Regular cardiac myocyte (primary cell): Measurements from ENCODE around the gene RPL3. TPM values are rescaled to one million over a fixed set of nuclear protein-coding genes. Genes with fewer than 3 reads are reported as not detected.

Experiments
- total RNA-seq: library from RNA; depleted of rRNA; stranded (reverse); fragments of >200 nt; gene quantifications from 2 replicates; pipeline ENCODE4 v1.2.3, GENCODE V29; 2014

Gene RPL3
- 2,719 and 2,744 TPM in 2 replicates for total RNA-seq

GRCh38 chr22:39319284-39320022 is at the start of gene RPL3:
TSS of gene RPL3 (minus strand) at chr22:39319623. CDS start at chr22:39319597, 26 bp downstream.

GRCh38 chr22:39349967-39350726 is 30.7 kb upstream of the RPL3 start, which contains the start of gene SYNGR1:
TSS of gene SYNGR1 (plus strand) at chr22:39349991. CDS start at chr22:39350011, 20 bp downstream.

Other genes with a start within 250 kb of the RPL3 start
- 10.9 and 16.6 TPM in 2 replicates for gene APOBEC3G, start 242.3 kb downstream of the RPL3 start, total RNA-seq
- gene APOBEC3H, start 222.4 kb downstream of the RPL3 start, total RNA-seq = 0.19 and 1.1 TPM in 2 replicates
- gene CBX7, start 166.9 kb downstream of the RPL3 start, total RNA-seq = 3.3 and 10.4 TPM in 2 replicates
- 1.1 and 2.3 TPM in 2 replicates for gene PDGFB, start 74.6 kb downstream of the RPL3 start, total RNA-seq
- 3.8 and 14.9 TPM in 2 replicates for gene SYNGR1, start 30.4 kb upstream of the RPL3 start, total RNA-seq
- gene TAB1, start 80.2 kb upstream of the RPL3 start, total RNA-seq = 10.7 and 13.2 TPM in 2 replicates
- gene MGAT3, start 137.4 kb upstream of the RPL3 start, total RNA-seq = 1.3 and 3.1 TPM in 2 replicates
- 17.8 and 30.7 TPM in 2 replicates for gene MIEF1, start 182.7 kb upstream of the RPL3 start, total RNA-seq
- gene ATF4, start 200.9 kb upstream of the RPL3 start, total RNA-seq = 150 and 205 TPM in 2 replicates
- 38.3 and 54.3 TPM in 2 replicates for gene RPS19BP1, start 213.1 kb upstream of the RPL3 start, total RNA-seq